Gastrocnemius medialis (tissue), 4 donors: ENCODE data around the gene C3orf85.

ENCODE experiments used
- CTCF ChIP-seq, 5 experiments: fragments of 450-650 bp in 3 of 5; fragments of 200-600 bp in 2 of 5; sonication (generic) in 2 of 5; IDR thresholded peaks in 4 of 5; conservative IDR thresholded peaks in 1 of 5; 1 replicate in 4 of 5; 2 replicates in 1 of 5; pipeline ENCODE4 v1.5.1; 2016 to 2019; ENCODE audit warnings: antibody characterized with exemption in 5 of 5, mild to moderate bottlenecking in 3 of 5, moderate library complexity in 3 of 5
- POLR2A ChIP-seq, 2 donors: fragments of 450-650 bp; IDR thresholded peaks; one replicate each; pipeline ENCODE4 v1.6.1; 2017; ENCODE audit warnings: antibody characterized with exemption in 2 of 2, mild to moderate bottlenecking in 2 of 2, moderate library complexity in 2 of 2

DNA sequence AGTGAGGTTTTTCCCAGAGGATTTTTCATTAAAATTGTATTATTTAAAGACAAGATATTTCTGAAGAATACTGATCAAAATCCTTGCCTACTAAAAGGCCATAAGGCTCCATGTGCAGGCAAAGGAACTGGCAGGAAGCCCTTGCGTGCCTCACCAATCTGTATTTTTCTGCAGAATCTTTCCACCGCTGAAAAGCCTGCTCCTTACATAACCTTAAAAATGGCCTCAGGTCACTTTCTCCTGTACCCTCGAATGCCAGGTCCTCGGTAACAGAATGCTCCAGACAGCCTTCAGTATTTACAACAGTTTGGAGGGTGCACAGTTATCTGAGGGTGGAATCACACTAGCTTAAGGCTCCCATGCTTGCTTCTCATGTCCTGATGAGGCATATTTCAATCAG, 21.8 kb upstream of the C3orf85 start:
- TF ChIP-seq CTCF (IDR thresholded peaks at IDR 0.05 in 4 of 5, conservative IDR thresholded peaks at IDR 0.05 in 1 of 5) (no peak), POLR2A (IDR thresholded peaks at IDR 0.05) (no peak)
